CD14-positive monocyte (primary cell): ENCODE results near the gene DIPK1A. TPM values are rescaled to one million over a fixed set of nuclear protein-coding genes. Genes with fewer than 3 reads are reported as not detected.

Source experiments
- DNase-seq, 3 donors: peaks; one replicate each; pipeline ENCODE4 v3.0.0-alpha.2; 2011 to 2022
- H2AFZ ChIP-seq: 2 replicates; pipeline ENCODE4 v1.6.0; 2012; ENCODE audit warnings: mild to moderate bottlenecking, low read depth, low read length, inconsistent platforms; ENCODE audit not compliant: insufficient read depth, poor library complexity, severe bottlenecking
- H3K27ac ChIP-seq, 2 donors: 1 replicate in 1 of 2; 2 replicates in 1 of 2; pipeline ENCODE4 v1.5.1; 2012 to 2013; ENCODE audit warnings: low read length in 2 of 2, control low read depth in 1 of 2, inconsistent platforms in 1 of 2, low read depth in 1 of 2, mild to moderate bottlenecking in 1 of 2
- H3K27me3 ChIP-seq, 2 donors: one replicate each; pipeline versions ENCODE4 v1.6.0 to v1.6.1; 2011 to 2013; ENCODE audit warnings: low read length in 2 of 2; ENCODE audit not compliant: control insufficient read depth in 2 of 2, insufficient read depth in 2 of 2
- H3K36me3 ChIP-seq, 2 donors: replicated peaks in 1 of 2; 1 replicate in 1 of 2; 2 replicates in 1 of 2; pipeline versions ENCODE4 v1.5.1 to v1.6.1; 2012 to 2013; ENCODE audit warnings: low read length in 2 of 2, control low read depth in 1 of 2, inconsistent platforms in 1 of 2, mild to moderate bottlenecking in 1 of 2; ENCODE audit not compliant: insufficient read depth in 2 of 2, control insufficient read depth in 1 of 2
- H3K4me1 ChIP-seq, 2 donors: 1 replicate in 1 of 2; 2 replicates in 1 of 2; pipeline versions ENCODE4 v1.5.1 to v1.6.1; 2012 to 2013; ENCODE audit warnings: low read length in 2 of 2, control low read depth in 1 of 2, inconsistent platforms in 1 of 2, mild to moderate bottlenecking in 1 of 2, moderate library complexity in 1 of 2; ENCODE audit not compliant: insufficient read depth in 2 of 2, control insufficient read depth in 1 of 2
- H3K4me2 ChIP-seq: replicated peaks from 2 replicates; pipeline ENCODE3; 2012; ENCODE audit warnings: low read length, moderate library complexity, mild to moderate bottlenecking; ENCODE audit not compliant: poor library complexity, severe bottlenecking; ENCODE audit errors: extremely low read depth
- H3K4me3 ChIP-seq, 3 experiments: fragments of 200-600 bp in 1 of 3; sonication (generic) in 1 of 3; replicated peaks in 1 of 3; 1 replicate in 2 of 3; 2 replicates in 1 of 3; pipeline ENCODE4 v1.5.1; 2011 to 2013; ENCODE audit warnings: low read length in 3 of 3, mild to moderate bottlenecking in 3 of 3, control low read depth in 2 of 3, low read depth in 2 of 3, inconsistent platforms in 1 of 3, moderate library complexity in 1 of 3
- H3K79me2 ChIP-seq: 2 replicates; pipeline ENCODE4 v1.6.0; 2012; ENCODE audit warnings: mild to moderate bottlenecking, control low read depth, inconsistent platforms, low read length, moderate library complexity; ENCODE audit not compliant: insufficient read depth
- H3K9ac ChIP-seq: 2 replicates; pipeline ENCODE4 v1.6.0; 2017; ENCODE audit warnings: low read length, mild to moderate bottlenecking; ENCODE audit not compliant: insufficient read depth, poor library complexity, severe bottlenecking
- H3K9me3 ChIP-seq, 2 donors: replicated peaks in 1 of 2; 1 replicate in 1 of 2; 2 replicates in 1 of 2; pipeline versions ENCODE4 v1.5.1 to v1.6.1; 2012 to 2013; ENCODE audit warnings: low read length in 2 of 2, control low read depth in 1 of 2; ENCODE audit not compliant: control insufficient read depth in 1 of 2, insufficient read depth in 1 of 2
- H4K20me1 ChIP-seq: 2 replicates; pipeline ENCODE4 v1.6.0; 2012; ENCODE audit warnings: mild to moderate bottlenecking, low read length, control low read depth, moderate library complexity; ENCODE audit not compliant: insufficient read depth
- H3K27ac Mint-ChIP-seq, 7 donors: one replicate each; pipeline ENCODE4 v1.8.0; 2020; ENCODE audit warnings: mild to moderate bottlenecking in 7 of 7, mixed read lengths in 7 of 7, moderate library complexity in 6 of 7, inconsistent platforms in 2 of 7
- H3K27me3 Mint-ChIP-seq, 3 donors: one replicate each; pipeline ENCODE4 v1.8.0; 2021 to 2022; ENCODE audit warnings: low read depth in 3 of 3, mild to moderate bottlenecking in 3 of 3, mixed read lengths in 3 of 3, moderate library complexity in 3 of 3, inconsistent platforms in 1 of 3
- H3K36me3 Mint-ChIP-seq, 2 donors: one replicate each; pipeline ENCODE4 v1.8.0; 2020; ENCODE audit warnings: mixed read lengths in 2 of 2, inconsistent platforms in 1 of 2, mild to moderate bottlenecking in 1 of 2
- H3K4me1 Mint-ChIP-seq: one replicate; pipeline ENCODE4 v1.8.0; 2020; ENCODE audit warnings: mild to moderate bottlenecking, mixed read lengths
- H3K4me3 Mint-ChIP-seq, 2 donors: one replicate each; pipeline ENCODE4 v1.8.0; 2020; ENCODE audit warnings: mild to moderate bottlenecking in 2 of 2, mixed read lengths in 2 of 2, moderate library complexity in 1 of 2
- H3K9me3 Mint-ChIP-seq, 7 donors: one replicate each; pipeline ENCODE4 v1.8.0; 2020 to 2022; ENCODE audit warnings: mixed read lengths in 7 of 7, mild to moderate bottlenecking in 6 of 7, moderate library complexity in 6 of 7, inconsistent platforms in 2 of 7
- CTCF ChIP-seq: fragments of 200-600 bp; IDR thresholded peaks from one replicate; pipeline ENCODE4 v1.8.0; 2022; ENCODE audit warnings: antibody characterized with exemption, mild to moderate bottlenecking
- WGBS: methylation state at CpG from one replicate; pipeline ENCODE4 v1.1.5; 2013; ENCODE audit warnings: missing lambda C conversion rate; ENCODE audit not compliant: insufficient coverage; 5-methylcytosine and 5-hydroxymethylcytosine counted together
- intact Hi-C, 2 donors: fragments of 100-400 bp; cut with micrococcal nuclease; formaldehyde crosslinking; loops; one replicate each; pipeline versions ENCODE4 v1.15.0 to v1.15.1; 2023
- polyA plus RNA-seq, 3 donors: library from polyadenylated mRNA; depleted of rRNA in 1 of 3; unstranded in 2 of 3; stranded (reverse) in 1 of 3; fragments of 300-500 nt in 2 of 3; fragments of >200 nt in 1 of 3; fragmentation: Illumina TruSeq in 2 of 3; gene quantifications; 1 replicate in 2 of 3; 2 replicates in 1 of 3; pipeline ENCODE4 v1.2.3, GENCODE V29; 2012 to 2021

The DIPK1A gene
- polyA plus RNA-seq, 3 donors = 0.45 to 1.4 (median 0.83) TPM

GRCh38 chr1:92803140-92803887 is 157.9 kb downstream of the DIPK1A start:
- H2AFZ ChIP-seq = no peak overlapping the region
- H3K27ac Mint-ChIP-seq = no peak overlapping the region
- no peak overlapping the region for H3K27ac ChIP-seq
- no peaks in the 10 kb centered on the region for H3K9me3 ChIP-seq
- H3K4me2 ChIP-seq = no peak overlapping the region
- no peaks in the 10 kb centered on the region for H3K36me3 ChIP-seq
- H3K27me3 ChIP-seq = no peaks in the 10 kb centered on the region
- no peaks in the 10 kb centered on the region for H3K79me2 ChIP-seq
- peaks cover 0 to 6% of the 10 kb centered on the region in 2 donors for H3K4me1 ChIP-seq
- DNase-seq = no peak
- peaks cover 0 to 5% (median 4%) of the 10 kb centered on the region in 3 donors for H3K27me3 Mint-ChIP-seq
- H3K4me3 ChIP-seq = no peak overlapping the region
- peaks cover 0 to 4% (median 1%) of the 10 kb centered on the region in 7 donors for H3K9me3 Mint-ChIP-seq
- intact Hi-C loops = no loop called here
- H3K4me1 Mint-ChIP-seq = peaks cover 5% of the 10 kb centered on the region
- TF ChIP-seq CTCF = no peak
- H3K4me3 Mint-ChIP-seq = no peak overlapping the region
- 89% methylated on average over 3 of the region's 7 CpGs for WGBS
- H3K9ac ChIP-seq = no peak overlapping the region
- H4K20me1 ChIP-seq = no peaks in the 10 kb centered on the region
- no peaks in the 10 kb centered on the region for H3K36me3 Mint-ChIP-seq

DNA sequence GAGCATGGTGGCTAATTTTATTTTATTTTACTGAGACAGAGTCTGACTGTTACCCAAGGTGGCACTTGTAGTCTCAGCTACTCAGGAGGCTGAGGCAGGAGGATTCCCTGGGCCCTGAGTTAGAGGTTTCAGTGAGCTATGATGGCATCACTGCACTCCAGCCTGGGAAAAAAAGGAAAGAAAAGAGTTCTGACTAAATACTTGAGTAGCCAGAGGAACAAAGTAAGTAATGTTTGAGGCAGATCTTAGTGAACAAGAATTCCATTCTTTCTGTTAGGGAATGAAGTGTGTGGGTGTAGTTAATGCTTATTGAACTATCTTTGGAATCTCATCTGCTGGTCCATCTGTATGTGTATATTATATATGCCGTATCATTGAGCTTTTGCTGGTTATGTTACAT is 163.3 kb downstream of the DIPK1A start:
- Mint-ChIP-seq H3K27me3 (peaks cover 4 to 10% (median 7%) of the 10 kb centered on the region in 3 donors), H3K27ac (no peak overlapping the region), H3K4me1 (peaks cover 5% of the 10 kb centered on the region), H3K9me3 (peaks cover 0 to 1% (median 0%) of the 10 kb centered on the region in 7 donors), H3K36me3 (no peaks in the 10 kb centered on the region), H3K4me3 (no peak overlapping the region)
- Histone ChIP-seq H3K4me1 (no peaks in the 10 kb centered on the region), H3K79me2 (no peaks in the 10 kb centered on the region), H3K9ac (no peak overlapping the region), H3K4me2 (no peak overlapping the region), H2AFZ (no peak overlapping the region), H3K4me3 (no peak overlapping the region), H3K27me3 (peaks cover 2 to 5% of the 10 kb centered on the region in 2 donors), H3K27ac (no peak overlapping the region), H3K9me3 (no peaks in the 10 kb centered on the region), H3K36me3 (no peaks in the 10 kb centered on the region), H4K20me1 (no peaks in the 10 kb centered on the region)
- DNase-seq = no peak
- no peak for TF ChIP-seq CTCF
- WGBS = no CpG with 5 or more reads among the region's 1 CpG
- intact Hi-C loops = no loop called here
